Liver (tissue), 9 donors: Measurements from ENCODE around the gene CYBA. TPM values are rescaled to one million over a fixed set of nuclear protein-coding genes. Genes with fewer than 3 reads are reported as not detected.

ENCODE experiments used
- DNase-seq: peaks from one replicate; pipeline ENCODE4 v3.0.0-alpha.2; 2017; ENCODE audit warnings: low spot score
- H3K27ac ChIP-seq, 2 donors: one replicate each; pipeline ENCODE4 v1.7.0; 2013; ENCODE audit warnings: inconsistent platforms in 2 of 2, low read length in 2 of 2, control low read depth in 1 of 2, low read depth in 1 of 2, mild to moderate bottlenecking in 1 of 2
- H3K27me3 ChIP-seq, 4 donors: one replicate each; pipeline versions ENCODE4 v1.6.1 to v1.7.0; 2013; ENCODE audit warnings: low read length in 3 of 4, inconsistent platforms in 1 of 4, mild to moderate bottlenecking in 1 of 4, moderate library complexity in 1 of 4; ENCODE audit not compliant: control insufficient read depth in 4 of 4, insufficient read depth in 4 of 4
- H3K36me3 ChIP-seq, 4 donors: one replicate each; pipeline versions ENCODE4 v1.6.1 to v1.7.0; 2013; ENCODE audit warnings: low read length in 3 of 4, mild to moderate bottlenecking in 3 of 4, low read depth in 1 of 4, moderate library complexity in 1 of 4; ENCODE audit not compliant: control insufficient read depth in 4 of 4, insufficient read depth in 3 of 4
- H3K4me1 ChIP-seq, 4 donors: one replicate each; pipeline versions ENCODE4 v1.6.1 to v1.7.0; 2013; ENCODE audit warnings: low read length in 3 of 4, mild to moderate bottlenecking in 3 of 4, moderate library complexity in 1 of 4; ENCODE audit not compliant: control insufficient read depth in 4 of 4, insufficient read depth in 4 of 4
- H3K4me3 ChIP-seq, 3 donors: one replicate each; pipeline versions ENCODE4 v1.6.1 to v1.7.0; 2013; ENCODE audit warnings: low read length in 3 of 3, control low read depth in 1 of 3, low read depth in 1 of 3, mild to moderate bottlenecking in 1 of 3
- H3K9ac ChIP-seq, 2 donors: one replicate each; pipeline ENCODE4 v1.7.0; 2013; ENCODE audit warnings: low read length in 2 of 2, mild to moderate bottlenecking in 2 of 2, moderate library complexity in 2 of 2, control low read depth in 1 of 2, low read depth in 1 of 2
- H3K9me3 ChIP-seq, 4 donors: one replicate each; pipeline versions ENCODE4 v1.6.1 to v1.7.0; 2013; ENCODE audit warnings: low read length in 3 of 4; ENCODE audit not compliant: control insufficient read depth in 4 of 4
- ATF3 ChIP-seq: IDR thresholded peaks from 2 replicates; pipeline ENCODE4 v1.6.1; 2016; ENCODE audit warnings: antibody characterized with exemption
- CTCF ChIP-seq: fragments of 150-350 bp; IDR thresholded peaks from 2 replicates; pipeline ENCODE4 v1.5.1; 2017; ENCODE audit warnings: improper control_type of control experiment, low read depth, low read length; ENCODE audit not compliant: missing input control
- FOXA1 ChIP-seq: IDR thresholded peaks from 2 replicates; pipeline ENCODE4 v1.6.1; 2016; ENCODE audit warnings: antibody characterized with exemption
- FOXA2 ChIP-seq: IDR thresholded peaks from 2 replicates; pipeline ENCODE4 v1.6.1; 2016; ENCODE audit warnings: antibody characterized with exemption
- GABPA ChIP-seq, 2 donors: IDR thresholded peaks in 1 of 2; conservative IDR thresholded peaks in 1 of 2; 2 replicates each; pipeline ENCODE4 v1.6.1; 2016; ENCODE audit warnings: antibody characterized with exemption in 2 of 2, mild to moderate bottlenecking in 1 of 2, moderate library complexity in 1 of 2
- HNF4A ChIP-seq, 2 donors: conservative IDR thresholded peaks; 2 replicates each; pipeline ENCODE4 v1.6.1; 2016; ENCODE audit warnings: antibody characterized with exemption in 2 of 2, mild to moderate bottlenecking in 2 of 2
- HNF4G ChIP-seq: IDR thresholded peaks from 2 replicates; pipeline ENCODE4 v1.6.1; 2016; ENCODE audit warnings: antibody characterized with exemption
- JUND ChIP-seq, 2 donors: IDR thresholded peaks; 2 replicates each; pipeline ENCODE4 v1.6.1; 2016; ENCODE audit warnings: antibody characterized with exemption in 2 of 2
- MAX ChIP-seq: IDR thresholded peaks from 2 replicates; pipeline ENCODE4 v1.6.1; 2016; ENCODE audit warnings: antibody characterized with exemption
- NR2F2 ChIP-seq: IDR thresholded peaks from 2 replicates; pipeline ENCODE4 v1.6.1; 2016; ENCODE audit warnings: antibody characterized with exemption
- REST ChIP-seq: IDR thresholded peaks from 2 replicates; pipeline ENCODE4 v1.6.1; 2016; ENCODE audit warnings: antibody characterized with exemption, mild to moderate bottlenecking
- RXRA ChIP-seq, 2 donors: IDR thresholded peaks; 2 replicates each; pipeline ENCODE4 v1.6.1; 2017 to 2018; ENCODE audit warnings: antibody characterized with exemption in 2 of 2, mild to moderate bottlenecking in 1 of 2
- SP1 ChIP-seq: IDR thresholded peaks from 2 replicates; pipeline ENCODE4 v1.6.1; 2018; ENCODE audit warnings: antibody characterized with exemption, mild to moderate bottlenecking
- TAF1 ChIP-seq: conservative IDR thresholded peaks from 2 replicates; pipeline ENCODE4 v1.6.1; 2016; ENCODE audit warnings: antibody characterized with exemption, mild to moderate bottlenecking
- YY1 ChIP-seq: IDR thresholded peaks from 2 replicates; pipeline ENCODE4 v1.6.1; 2016; ENCODE audit warnings: antibody characterized with exemption, mild to moderate bottlenecking
- ZBTB33 ChIP-seq: IDR thresholded peaks from 2 replicates; pipeline ENCODE4 v1.6.1; 2016; ENCODE audit warnings: antibody characterized with exemption
- WGBS: extraction: QIAGEN DNeasy Blood & Tissue Kit; methylation state at CpG from one replicate; pipeline ENCODE4 v1.1.7; 2013; 5-methylcytosine and 5-hydroxymethylcytosine counted together
- polyA plus RNA-seq, 2 donors: library from polyadenylated mRNA; stranded (reverse) in 1 of 2; unstranded in 1 of 2; fragments of 200-250 nt in 1 of 2; fragments of >200 nt in 1 of 2; fragmentation: Nextera tagmentation in 1 of 2; extraction: Ambion mirVana in 1 of 2; gene quantifications; one replicate each; pipeline versions ENCODE4 v1.2.1 to v1.2.3, GENCODE V29; 2013 to 2015
- total RNA-seq, 2 donors: library from RNA; depleted of rRNA; stranded (reverse); fragments of >200 nt; gene quantifications; one replicate each; pipeline ENCODE4 v1.2.3, GENCODE V29; 2014
- donor health status: healthy.
- donor health status: healthy.
- donor health status: healthy.
- donor health status: healthy.
- donor health status: healthy.

The CYBA gene
- total and polyA plus RNA-seq, 4 donors, result 39.0 to 217 (median 52.6) TPM

- no peak for TF ChIP-seq ATF3
- TF ChIP-seq RXRA (IDR thresholded peaks at IDR 0.05), result no peak
- no peak for TF ChIP-seq ZBTB33
- no peak for TF ChIP-seq FOXA2
- TF ChIP-seq NR2F2, result no peak
- TF ChIP-seq REST, result no peak
- TF ChIP-seq MAX, result no peak
- TF ChIP-seq HNF4G, result no peak
- no peak for TF ChIP-seq GABPA (IDR thresholded peaks at IDR 0.05 in 1 of 2, conservative IDR thresholded peaks at IDR 0.05 in 1 of 2)
- no peak for TF ChIP-seq SP1
- no peak for TF ChIP-seq YY1
- TF ChIP-seq CTCF, result no peak
- no peak for TF ChIP-seq HNF4A (conservative IDR thresholded peaks at IDR 0.05)
- TF ChIP-seq TAF1, result no peak
- TF ChIP-seq FOXA1, result no peak
- TF ChIP-seq JUND (IDR thresholded peaks at IDR 0.05), result no peak
- no peak overlapping the region for H3K27ac ChIP-seq
Measured at GRCh38 chr16:88654363-88655052, 3.7 kb upstream of the CYBA start.

More at GRCh38 chr16:88654363-88655052, 3.7 kb upstream of the CYBA start:
- 90% methylated on average over 28 of the region's 28 CpGs for WGBS
- H3K36me3 ChIP-seq, result peaks cover 9 to 40% (median 22%) of the 10 kb centered on the region in 4 donors
- H3K4me3 ChIP-seq, result no peak overlapping the region
- DNase-seq, result no peak
- H3K4me1 ChIP-seq, result peaks cover 0 to 6% (median 0%) of the 10 kb centered on the region in 4 donors
- H3K9me3 ChIP-seq, result no peaks in the 10 kb centered on the region
- no peaks in the 10 kb centered on the region for H3K27me3 ChIP-seq
- H3K9ac ChIP-seq, result no peak overlapping the region
